ENCODE measurements around the gene TMEM255A. TPM values are rescaled to one million over a fixed set of nuclear protein-coding genes. Genes with fewer than 3 reads are reported as not detected.

TMEM255A gene
- total RNA-seq, 3 donors from 2014 or later: 0.80 to 5.6 (median 1.3) TPM

GRCh38 chrX:120309873-120310705, 1.2 kb downstream of the TMEM255A start:
- Histone ChIP-seq H3K27me3 (peaks cover 0 to 60% of the 10 kb centered on the region in 2 donors), H3K4me1 (no peaks in the 10 kb centered on the region), H3K36me3 (no peaks in the 10 kb centered on the region), H3K27ac (no peak overlapping the region), H3K9me3 (no peaks in the 10 kb centered on the region), H3K4me3 (peak overlapping the region; percentile 31 to 65 (median 48))
- intact Hi-C loops (cut with DNase I; ENCODE audit: low total_unique reads): loop anchor here (10.0 kb wide), 1 partner anchor 55 kb away; the partner anchor contains the start of gene ZBTB33
- no peak for TF ChIP-seq POLR2AphosphoS5 (IDR thresholded peaks at IDR 0.05)
- no peak for TF ChIP-seq CTCF (IDR thresholded peaks at IDR 0.05)
- TF ChIP-seq POLR2A (IDR thresholded peaks at IDR 0.05): no peak
- no peak for DNase-seq (ENCODE audit: low spot score in 2 of 2)

GRCh38 chrX:120308959-120309872, 2.0 kb downstream of the TMEM255A start:
- no peaks in the 10 kb centered on the region for H3K9me3 ChIP-seq
- intact Hi-C loops (cut with DNase I; ENCODE audit: low total_unique reads): loop anchor here (10.0 kb wide), 1 partner anchor 54 kb away; the partner anchor contains the start of gene ZBTB33

GRCh38 chrX:120308558-120308957, 2.7 kb downstream of the TMEM255A start:
- Histone ChIP-seq H3K9me3 (no peaks in the 10 kb centered on the region), H3K4me3 (peak overlapping the region in 1 of 3 donors; percentile 65), H3K27ac (no peak overlapping the region), H3K36me3 (no peaks in the 10 kb centered on the region), H3K4me1 (no peaks in the 10 kb centered on the region), H3K27me3 (peaks cover 0 to 53% of the 10 kb centered on the region in 2 donors)
- no peak for TF ChIP-seq CTCF (IDR thresholded peaks at IDR 0.05)
- no peak for TF ChIP-seq POLR2AphosphoS5 (IDR thresholded peaks at IDR 0.05)
- no peak for TF ChIP-seq POLR2A (IDR thresholded peaks at IDR 0.05)
- intact Hi-C loops (cut with DNase I; ENCODE audit: low total_unique reads): loop anchor here (10.0 kb wide), 1 partner anchor 54 kb away; the partner anchor contains the start of gene ZBTB33
- no peak for DNase-seq (ENCODE audit: low spot score in 2 of 2)

More at GRCh38 chrX:120308959-120309872, 2.0 kb downstream of the TMEM255A start:
- Histone ChIP-seq H3K36me3 (no peaks in the 10 kb centered on the region), H3K4me1 (no peaks in the 10 kb centered on the region), H3K27me3 (peaks cover 0 to 54% of the 10 kb centered on the region in 2 donors), H3K4me3 (peak overlapping the region; percentile 31 to 65 (median 48)), H3K27ac (peak overlapping the region; percentile 25 to 43)
- DNase-seq (ENCODE audit: low spot score in 2 of 2): peak; percentile 56 to 75
- TF ChIP-seq POLR2A (IDR thresholded peaks at IDR 0.05): no peak
- peak in 2 of 3 donors; percentile 27 to 34 for TF ChIP-seq POLR2AphosphoS5 (IDR thresholded peaks at IDR 0.05)
- peak; percentile 23 to 60 (median 34) for TF ChIP-seq CTCF (IDR thresholded peaks at IDR 0.05)

- no peaks in the 10 kb centered on the region for H3K9me3 ChIP-seq
- no peaks in the 10 kb centered on the region for H3K4me1 ChIP-seq
- DNase-seq (ENCODE audit: low spot score in 2 of 2): no peak
- no peak overlapping the region for H3K27ac ChIP-seq
- no peaks in the 10 kb centered on the region for H3K36me3 ChIP-seq
- intact Hi-C loops (cut with DNase I; ENCODE audit: low total_unique reads): loop anchor here (10.0 kb wide), 1 partner anchor 52 kb away; the partner anchor contains the start of gene ZBTB33
- H3K27me3 ChIP-seq: peaks cover 0 to 42% of the 10 kb centered on the region in 2 donors
- TF ChIP-seq POLR2A (IDR thresholded peaks at IDR 0.05) (no peak), CTCF (IDR thresholded peaks at IDR 0.05) (no peak), POLR2AphosphoS5 (IDR thresholded peaks at IDR 0.05) (no peak)
- H3K4me3 ChIP-seq: no peak overlapping the region
Observed at GRCh38 chrX:120306630-120307029, 4.6 kb downstream of the TMEM255A start.
